HepG2 (cell line): ENCODE data around the gene KCTD13. TPM values are rescaled to one million over a fixed set of nuclear protein-coding genes. Genes with fewer than 3 reads are reported as not detected.
A peak's percentile ranks its signal among the peaks of the same experiment; 100 is the strongest.

Source experiments
- ELF4 ChIP-seq: sonication (generic); formaldehyde crosslinking; IDR thresholded peaks from 2 replicates; pipeline ENCODE4 v1.5.0; 2020; ENCODE audit warnings: missing genetic modification reagents, mild to moderate bottlenecking, moderate library complexity, borderline replicate concordance
- HINFP ChIP-seq: sonication (generic); formaldehyde crosslinking; IDR thresholded peaks from 2 replicates; pipeline ENCODE4 v1.4.0; 2020; ENCODE audit warnings: low read depth, mild to moderate bottlenecking, missing genetic modification reagents
- NCOA2 ChIP-seq: sonication (generic); formaldehyde crosslinking; IDR thresholded peaks from 2 replicates; pipeline ENCODE4 v1.8.0; 2022; ENCODE audit warnings: inconsistent platforms
- NCOR1 ChIP-seq: fragments of 200-600 bp; sonication (generic); IDR thresholded peaks from 2 replicates; pipeline ENCODE4 v1.7.0; 2017; ENCODE audit warnings: antibody characterized with exemption, low read length, borderline replicate concordance
- SKIL ChIP-seq: sonication (generic); formaldehyde crosslinking; IDR thresholded peaks from 2 replicates; pipeline ENCODE4 v1.8.0; 2022; ENCODE audit warnings: missing genetic modification reagents, mild to moderate bottlenecking, moderate library complexity, borderline replicate concordance
- ZNF510 ChIP-seq: sonication (generic); formaldehyde crosslinking; IDR thresholded peaks from 2 replicates; pipeline ENCODE4 v1.4.0; 2020; ENCODE audit warnings: low read depth, mild to moderate bottlenecking, missing genetic modification reagents
- ZNF512B ChIP-seq: sonication (generic); formaldehyde crosslinking; IDR thresholded peaks from 2 replicates; pipeline ENCODE4 v1.5.1; 2020; ENCODE audit warnings: missing genetic modification reagents, mild to moderate bottlenecking, borderline replicate concordance
- ZNF615 ChIP-seq: sonication (generic); formaldehyde crosslinking; IDR thresholded peaks from 2 replicates; pipeline ENCODE4 v1.5.0; 2020; ENCODE audit warnings: mild to moderate bottlenecking, missing genetic modification reagents, borderline replicate concordance
- ZNF646 ChIP-seq: sonication (generic); formaldehyde crosslinking; IDR thresholded peaks from 2 replicates; pipeline ENCODE4 v1.9.0; 2021; ENCODE audit warnings: mild to moderate bottlenecking, missing genetic modification reagents
- ZNF720 ChIP-seq: sonication (generic); formaldehyde crosslinking; IDR thresholded peaks from 2 replicates; pipeline ENCODE4 v1.4.0; 2020; ENCODE audit warnings: missing genetic modification reagents
- ZNF816 ChIP-seq: sonication (generic); formaldehyde crosslinking; IDR thresholded peaks from 2 replicates; pipeline ENCODE4 v1.8.0; 2022; ENCODE audit warnings: missing genetic modification reagents, mild to moderate bottlenecking, borderline replicate concordance
- polyA plus RNA-seq, 8 experiments: library from polyadenylated mRNA; depleted of rRNA in 3 of 8; stranded (reverse) in 7 of 8; unstranded in 1 of 8; fragments of >200 nt; fragmentation: Illumina TruSeq in 4 of 8; extraction: Trizol in 4 of 8; gene quantifications; 2 replicates each; pipeline versions ENCODE4 v1.2.1 to v1.2.3, GENCODE V29; 2011 to 2016; ENCODE audit warnings: low read depth in 4 of 8, missing spikeins in 1 of 8, mixed read lengths in 1 of 8; ENCODE audit not compliant: insufficient read depth in 1 of 8
- total RNA-seq, 5 experiments: library from RNA; depleted of rRNA; stranded (reverse); fragments of >200 nt; fragmentation: Illumina TruSeq; extraction: Trizol; gene quantifications; 2 replicates each; pipeline ENCODE4 v1.2.3, GENCODE V29; 2016; ENCODE audit warnings: low read depth in 1 of 5

The KCTD13 gene
- total and polyA plus RNA-seq, 2 of the 13 experiments (the other 11 are each of a cell fraction or from before 2014, with no cell fraction given) = 6.3 to 14.7 TPM

- TF ChIP-seq ZNF646 (CRISPR knock-in tag) = no peak; the same call in 1 of the 2 replicates
- TF ChIP-seq HINFP (CRISPR knock-in tag) = peak; percentile 15; the same call in 1 of the 2 replicates
- TF ChIP-seq ZNF512B (CRISPR knock-in tag) = peak; percentile 70; the same call in 1 of the 2 replicates
- TF ChIP-seq NCOR1 = peak; percentile 37; the same call in 1 of the 2 replicates
- TF ChIP-seq ZNF510 (CRISPR knock-in tag) = peak; percentile 53; the same call in 1 of the 2 replicates
- no peak for TF ChIP-seq ZNF720 (CRISPR knock-in tag)
- peak; percentile 86 for TF ChIP-seq ZNF615 (CRISPR knock-in tag)
- TF ChIP-seq ZNF816 (CRISPR knock-in tag) = no peak
- TF ChIP-seq SKIL = no peak
- peak; percentile 84; the same call in 1 of the 2 replicates for TF ChIP-seq ELF4 (CRISPR knock-in tag)
- TF ChIP-seq NCOA2 (CRISPR knock-in tag) = peak; percentile 69
These were observed 63.0 kb downstream of the KCTD13 start, which contains the start of gene CDIPT (continued) for GRCh38 chr16:29862884-29863668.
